HEK293 (cell line): ENCODE measurements around the gene BRD2.

Experiments used
- BCL11A ChIP-seq: fragments of 450-650 bp; formaldehyde crosslinking; IDR thresholded peaks from 2 replicates; pipeline ENCODE4 v1.5.1; 2016; ENCODE audit warnings: low read depth, missing biosample characterization, missing genetic modification characterization
- SALL2 ChIP-seq: fragments of 450-650 bp; formaldehyde crosslinking; IDR thresholded peaks from 2 replicates; pipeline ENCODE4 v1.5.0; 2017; ENCODE audit warnings: missing biosample characterization, mild to moderate bottlenecking, missing genetic modification characterization, borderline replicate concordance
- SCRT2 ChIP-seq: fragments of 450-650 bp; formaldehyde crosslinking; IDR thresholded peaks from 2 replicates; pipeline ENCODE4 v1.5.1; 2016; ENCODE audit warnings: missing biosample characterization, missing genetic modification characterization
- TRIM28 ChIP-seq: IDR thresholded peaks from 2 replicates; pipeline ENCODE4 v1.6.1; 2011; ENCODE audit warnings: low read length, control low read depth, borderline replicate concordance
- YY2 ChIP-seq: fragments of 450-650 bp; formaldehyde crosslinking; IDR thresholded peaks from 2 replicates; pipeline ENCODE4 v1.5.1; 2016; ENCODE audit warnings: missing biosample characterization, missing genetic modification characterization
- ZNF121 ChIP-seq: fragments of 450-650 bp; formaldehyde crosslinking; IDR thresholded peaks from 2 replicates; pipeline ENCODE4 v1.5.1; 2016; ENCODE audit warnings: missing biosample characterization, missing genetic modification characterization
- ZNF132 ChIP-seq: fragments of 450-650 bp; formaldehyde crosslinking; IDR thresholded peaks from 2 replicates; pipeline ENCODE4 v1.5.1; 2017; ENCODE audit warnings: missing biosample characterization, missing genetic modification characterization, borderline replicate concordance
- ZNF155 ChIP-seq: fragments of 450-650 bp; formaldehyde crosslinking; IDR thresholded peaks from 2 replicates; pipeline ENCODE4 v1.5.1; 2016; ENCODE audit warnings: missing biosample characterization, missing genetic modification characterization
- ZNF169 ChIP-seq: fragments of 450-650 bp; formaldehyde crosslinking; IDR thresholded peaks from 2 replicates; pipeline ENCODE4 v1.5.1; 2016; ENCODE audit warnings: missing biosample characterization, missing genetic modification characterization
- ZNF248 ChIP-seq: fragments of 450-650 bp; formaldehyde crosslinking; IDR thresholded peaks from 2 replicates; pipeline ENCODE4 v1.5.1; 2017; ENCODE audit warnings: missing biosample characterization, missing genetic modification characterization
- ZNF416 ChIP-seq: fragments of 450-650 bp; formaldehyde crosslinking; IDR thresholded peaks from 2 replicates; pipeline ENCODE4 v1.5.1; 2016; ENCODE audit warnings: missing biosample characterization, missing genetic modification characterization
- ZNF561 ChIP-seq: fragments of 450-650 bp; IDR thresholded peaks from 2 replicates; pipeline ENCODE4 v1.5.1; 2018; ENCODE audit warnings: missing biosample characterization, missing genetic modification characterization, borderline replicate concordance
- ZNF585B ChIP-seq: fragments of 450-650 bp; formaldehyde crosslinking; IDR thresholded peaks from 2 replicates; pipeline ENCODE4 v1.5.1; 2016; ENCODE audit warnings: missing biosample characterization, missing genetic modification characterization
- ZNF610 ChIP-seq: fragments of 450-650 bp; formaldehyde crosslinking; IDR thresholded peaks from 2 replicates; pipeline ENCODE4 v1.5.1; 2016; ENCODE audit warnings: missing biosample characterization, missing genetic modification characterization, borderline replicate concordance
- ZNF664 ChIP-seq: fragments of 450-650 bp; formaldehyde crosslinking; IDR thresholded peaks from 2 replicates; pipeline ENCODE4 v1.5.1; 2016; ENCODE audit warnings: missing biosample characterization, missing genetic modification characterization
- ZNF707 ChIP-seq: fragments of 450-650 bp; formaldehyde crosslinking; IDR thresholded peaks from 2 replicates; pipeline ENCODE4 v1.5.1; 2016; ENCODE audit warnings: missing biosample characterization, missing genetic modification characterization
- ZNF76 ChIP-seq: fragments of 450-650 bp; formaldehyde crosslinking; IDR thresholded peaks from 2 replicates; pipeline ENCODE4; 2016; ENCODE audit warnings: low read depth, missing biosample characterization, missing genetic modification characterization, borderline replicate concordance
- ZNF777 ChIP-seq: fragments of 450-650 bp; formaldehyde crosslinking; IDR thresholded peaks from 2 replicates; pipeline ENCODE4 v1.5.1; 2017; ENCODE audit warnings: missing biosample characterization, missing genetic modification characterization, borderline replicate concordance
- TF ChIP-seq, protein P1 (sequence below): fragments of 450-650 bp; formaldehyde crosslinking; IDR thresholded peaks from 2 replicates; pipeline ENCODE4 v1.5.1; 2016; ENCODE audit warnings: missing biosample characterization, missing genetic modification characterization
- TF ChIP-seq, protein P2 (sequence below): fragments of 450-650 bp; formaldehyde crosslinking; IDR thresholded peaks from 2 replicates; pipeline ENCODE4 v1.5.1; 2016; ENCODE audit warnings: missing biosample characterization, missing genetic modification characterization
- TF ChIP-seq, protein P3 (sequence below): fragments of 450-650 bp; formaldehyde crosslinking; optimal IDR thresholded peaks from 2 replicates; pipeline ENCODE3; 2016; ENCODE audit warnings: missing biosample characterization, mild to moderate bottlenecking, missing genetic modification characterization
- TF ChIP-seq, protein P4 (sequence below): fragments of 450-650 bp; formaldehyde crosslinking; IDR thresholded peaks from 2 replicates; pipeline ENCODE4 v1.5.1; 2016; ENCODE audit warnings: missing biosample characterization, missing genetic modification characterization
- TF ChIP-seq, protein P5 (sequence below): fragments of 450-650 bp; formaldehyde crosslinking; IDR thresholded peaks from 2 replicates; pipeline ENCODE4 v1.5.1; 2016; ENCODE audit warnings: missing biosample characterization, missing genetic modification characterization
- TF ChIP-seq, protein P6 (sequence below): fragments of 450-650 bp; formaldehyde crosslinking; IDR thresholded peaks from 2 replicates; pipeline ENCODE4 v1.5.1; 2016; ENCODE audit warnings: missing biosample characterization, missing genetic modification characterization, borderline replicate concordance
- TF ChIP-seq, protein P7 (sequence below): fragments of 450-650 bp; formaldehyde crosslinking; IDR thresholded peaks from 2 replicates; pipeline ENCODE4 v1.5.1; 2017; ENCODE audit warnings: missing biosample characterization, missing genetic modification characterization
- TF ChIP-seq, protein P8 (sequence below): fragments of 450-650 bp; formaldehyde crosslinking; IDR thresholded peaks from 2 replicates; pipeline ENCODE4 v1.5.1; 2016; ENCODE audit warnings: missing biosample characterization, missing genetic modification characterization

The BRD2 gene

DNA sequence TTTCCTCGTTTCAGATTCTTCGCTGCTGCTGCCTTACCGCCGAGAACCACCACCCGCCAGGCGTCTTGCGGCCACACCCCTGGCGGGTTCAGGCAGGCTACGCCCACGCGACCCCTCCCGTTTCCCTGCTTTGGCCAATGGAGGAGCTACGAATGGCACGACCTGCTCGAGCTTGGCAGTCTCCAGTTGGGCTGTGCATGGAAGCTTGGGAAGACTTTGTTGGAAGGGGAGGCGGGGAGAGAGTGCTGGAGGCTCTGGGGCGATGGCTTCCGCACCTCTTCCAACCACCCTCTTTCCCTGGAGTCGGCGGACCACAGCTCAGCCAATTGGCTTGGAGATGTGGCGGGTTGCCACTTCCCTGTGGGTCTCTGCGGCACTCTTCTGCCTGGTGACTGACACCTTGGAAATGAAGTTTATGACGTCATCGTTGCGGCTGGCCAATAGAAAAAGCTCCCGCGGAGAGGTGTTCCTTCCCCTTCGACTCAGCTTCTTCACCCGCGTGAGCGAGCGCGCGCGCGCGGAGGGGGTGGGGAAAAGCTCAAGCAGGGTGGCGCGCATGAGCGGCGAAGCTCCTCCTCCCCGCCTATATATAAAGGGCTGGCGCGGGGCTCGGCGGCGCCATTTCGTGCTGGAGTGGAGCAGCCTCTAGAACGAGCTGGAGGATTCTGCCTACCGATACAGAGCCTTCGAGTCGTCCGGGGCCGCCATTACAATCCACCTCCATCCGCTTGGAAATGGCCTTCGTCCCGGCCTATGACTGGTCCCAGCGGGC, 3.4 kb downstream of the BRD2 start (continued):
- TF ChIP-seq, protein P1, sequence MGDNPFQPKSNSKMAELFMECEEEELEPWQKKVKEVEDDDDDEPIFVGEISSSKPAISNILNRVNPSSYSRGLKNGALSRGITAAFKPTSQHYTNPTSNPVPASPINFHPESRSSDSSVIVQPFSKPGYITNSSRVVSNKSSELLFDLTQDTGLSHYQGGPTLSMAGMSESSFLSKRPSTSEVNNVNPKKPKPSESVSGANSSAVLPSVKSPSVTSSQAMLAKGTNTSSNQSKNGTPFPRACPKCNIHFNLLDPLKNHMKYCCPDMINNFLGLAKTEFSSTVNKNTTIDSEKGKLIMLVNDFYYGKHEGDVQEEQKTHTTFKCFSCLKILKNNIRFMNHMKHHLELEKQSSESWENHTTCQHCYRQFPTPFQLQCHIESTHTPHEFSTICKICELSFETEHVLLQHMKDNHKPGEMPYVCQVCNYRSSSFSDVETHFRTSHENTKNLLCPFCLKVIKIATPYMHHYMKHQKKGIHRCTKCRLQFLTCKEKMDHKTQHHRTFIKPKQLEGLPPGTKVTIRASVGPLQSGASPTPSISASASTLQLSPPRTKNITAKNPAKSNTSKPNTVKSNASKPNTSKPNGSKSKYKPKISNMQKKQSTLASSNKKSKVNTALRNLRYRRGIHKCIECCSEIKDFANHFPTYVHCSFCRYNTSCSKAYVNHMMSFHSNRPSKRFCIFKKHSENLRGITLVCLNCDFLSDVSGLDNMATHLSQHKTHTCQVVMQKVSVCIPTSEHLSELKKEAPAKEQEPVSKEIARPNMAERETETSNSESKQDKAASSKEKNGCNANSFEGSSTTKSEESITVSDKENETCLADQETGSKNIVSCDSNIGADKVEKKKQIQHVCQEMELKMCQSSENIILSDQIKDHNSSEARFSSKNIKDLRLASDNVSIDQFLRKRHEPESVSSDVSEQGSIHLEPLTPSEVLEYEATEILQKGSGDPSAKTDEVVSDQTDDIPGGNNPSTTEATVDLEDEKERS (tag by site-specific recombination): no peak
- TF ChIP-seq ZNF416 (tag by site-specific recombination) (no peak), ZNF248 (tag by site-specific recombination) (no peak), ZNF707 (no peak), ZNF610 (tag by site-specific recombination) (peak; percentile 39; the same call in 1 of the 2 replicates), ZNF121 (tag by site-specific recombination) (no peak), ZNF169 (tag by site-specific recombination) (0 out of 2 replicates have a peak, but pooled peaks have one; percentile 52), ZNF664 (tag by site-specific recombination) (0 out of 2 replicates have a peak, but pooled peaks have one; percentile 24), BCL11A (tag by site-specific recombination) (0 out of 2 replicates have a peak, but pooled peaks have one; percentile 39), ZNF76 (tag by site-specific recombination) (peak; percentile 57; the same call in 1 of the 2 replicates), ZNF155 (no peak), ZNF585B (tag by site-specific recombination) (no peak), ZNF561 (tag by site-specific recombination) (no peak), SALL2 (tag by site-specific recombination) (no peak; the same call in 1 of the 2 replicates), TRIM28 (0 out of 2 replicates have a peak, but pooled peaks have one; percentile 49), YY2 (tag by site-specific recombination) (peak; percentile 93), SCRT2 (tag by site-specific recombination) (no peak), ZNF132 (no peak), ZNF777 (tag by site-specific recombination) (0 out of 2 replicates have a peak, but pooled peaks have one; percentile 23)
- TF ChIP-seq, protein P2, sequence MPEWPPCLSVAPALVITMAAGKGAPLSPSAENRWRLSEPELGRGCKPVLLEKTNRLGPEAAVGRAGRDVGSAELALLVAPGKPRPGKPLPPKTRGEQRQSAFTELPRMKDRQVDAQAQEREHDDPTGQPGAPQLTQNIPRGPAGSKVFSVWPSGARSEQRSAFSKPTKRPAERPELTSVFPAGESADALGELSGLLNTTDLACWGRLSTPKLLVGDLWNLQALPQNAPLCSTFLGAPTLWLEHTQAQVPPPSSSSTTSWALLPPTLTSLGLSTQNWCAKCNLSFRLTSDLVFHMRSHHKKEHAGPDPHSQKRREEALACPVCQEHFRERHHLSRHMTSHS (tag by site-specific recombination): no peak
- TF ChIP-seq, protein P3, sequence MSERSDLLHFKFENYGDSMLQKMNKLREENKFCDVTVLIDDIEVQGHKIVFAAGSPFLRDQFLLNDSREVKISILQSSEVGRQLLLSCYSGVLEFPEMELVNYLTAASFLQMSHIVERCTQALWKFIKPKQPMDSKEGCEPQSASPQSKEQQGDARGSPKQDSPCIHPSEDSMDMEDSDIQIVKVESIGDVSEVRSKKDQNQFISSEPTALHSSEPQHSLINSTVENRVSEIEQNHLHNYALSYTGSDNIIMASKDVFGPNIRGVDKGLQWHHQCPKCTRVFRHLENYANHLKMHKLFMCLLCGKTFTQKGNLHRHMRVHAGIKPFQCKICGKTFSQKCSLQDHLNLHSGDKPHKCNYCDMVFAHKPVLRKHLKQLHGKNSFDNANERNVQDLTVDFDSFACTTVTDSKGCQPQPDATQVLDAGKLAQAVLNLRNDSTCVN (tag by site-specific recombination): peak; percentile 94
- TF ChIP-seq, protein P4, sequence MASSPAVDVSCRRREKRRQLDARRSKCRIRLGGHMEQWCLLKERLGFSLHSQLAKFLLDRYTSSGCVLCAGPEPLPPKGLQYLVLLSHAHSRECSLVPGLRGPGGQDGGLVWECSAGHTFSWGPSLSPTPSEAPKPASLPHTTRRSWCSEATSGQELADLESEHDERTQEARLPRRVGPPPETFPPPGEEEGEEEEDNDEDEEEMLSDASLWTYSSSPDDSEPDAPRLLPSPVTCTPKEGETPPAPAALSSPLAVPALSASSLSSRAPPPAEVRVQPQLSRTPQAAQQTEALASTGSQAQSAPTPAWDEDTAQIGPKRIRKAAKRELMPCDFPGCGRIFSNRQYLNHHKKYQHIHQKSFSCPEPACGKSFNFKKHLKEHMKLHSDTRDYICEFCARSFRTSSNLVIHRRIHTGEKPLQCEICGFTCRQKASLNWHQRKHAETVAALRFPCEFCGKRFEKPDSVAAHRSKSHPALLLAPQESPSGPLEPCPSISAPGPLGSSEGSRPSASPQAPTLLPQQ (tag by site-specific recombination): peak; percentile 77
- TF ChIP-seq, protein P5, sequence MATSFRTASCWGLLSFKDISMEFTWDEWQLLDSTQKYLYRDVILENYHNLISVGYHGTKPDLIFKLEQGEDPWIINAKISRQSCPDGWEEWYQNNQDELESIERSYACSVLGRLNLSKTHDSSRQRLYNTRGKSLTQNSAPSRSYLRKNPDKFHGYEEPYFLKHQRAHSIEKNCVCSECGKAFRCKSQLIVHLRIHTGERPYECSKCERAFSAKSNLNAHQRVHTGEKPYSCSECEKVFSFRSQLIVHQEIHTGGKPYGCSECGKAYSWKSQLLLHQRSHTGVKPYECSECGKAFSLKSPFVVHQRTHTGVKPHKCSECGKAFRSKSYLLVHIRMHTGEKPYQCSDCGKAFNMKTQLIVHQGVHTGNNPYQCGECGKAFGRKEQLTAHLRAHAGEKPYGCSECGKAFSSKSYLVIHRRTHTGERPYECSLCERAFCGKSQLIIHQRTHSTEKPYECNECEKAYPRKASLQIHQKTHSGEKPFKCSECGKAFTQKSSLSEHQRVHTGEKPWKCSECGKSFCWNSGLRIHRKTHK (tag by site-specific recombination): no peak
- TF ChIP-seq, protein P6, sequence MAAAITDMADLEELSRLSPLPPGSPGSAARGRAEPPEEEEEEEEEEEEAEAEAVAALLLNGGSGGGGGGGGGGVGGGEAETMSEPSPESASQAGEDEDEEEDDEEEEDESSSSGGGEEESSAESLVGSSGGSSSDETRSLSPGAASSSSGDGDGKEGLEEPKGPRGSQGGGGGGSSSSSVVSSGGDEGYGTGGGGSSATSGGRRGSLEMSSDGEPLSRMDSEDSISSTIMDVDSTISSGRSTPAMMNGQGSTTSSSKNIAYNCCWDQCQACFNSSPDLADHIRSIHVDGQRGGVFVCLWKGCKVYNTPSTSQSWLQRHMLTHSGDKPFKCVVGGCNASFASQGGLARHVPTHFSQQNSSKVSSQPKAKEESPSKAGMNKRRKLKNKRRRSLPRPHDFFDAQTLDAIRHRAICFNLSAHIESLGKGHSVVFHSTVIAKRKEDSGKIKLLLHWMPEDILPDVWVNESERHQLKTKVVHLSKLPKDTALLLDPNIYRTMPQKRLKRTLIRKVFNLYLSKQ: peak; percentile 34; the same call in 1 of the 2 replicates
- TF ChIP-seq, protein P7, sequence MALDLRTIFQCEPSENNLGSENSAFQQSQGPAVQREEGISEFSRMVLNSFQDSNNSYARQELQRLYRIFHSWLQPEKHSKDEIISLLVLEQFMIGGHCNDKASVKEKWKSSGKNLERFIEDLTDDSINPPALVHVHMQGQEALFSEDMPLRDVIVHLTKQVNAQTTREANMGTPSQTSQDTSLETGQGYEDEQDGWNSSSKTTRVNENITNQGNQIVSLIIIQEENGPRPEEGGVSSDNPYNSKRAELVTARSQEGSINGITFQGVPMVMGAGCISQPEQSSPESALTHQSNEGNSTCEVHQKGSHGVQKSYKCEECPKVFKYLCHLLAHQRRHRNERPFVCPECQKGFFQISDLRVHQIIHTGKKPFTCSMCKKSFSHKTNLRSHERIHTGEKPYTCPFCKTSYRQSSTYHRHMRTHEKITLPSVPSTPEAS (tag by site-specific recombination): 0 out of 2 replicates have a peak, but pooled peaks have one; percentile 12
- TF ChIP-seq, protein P8, sequence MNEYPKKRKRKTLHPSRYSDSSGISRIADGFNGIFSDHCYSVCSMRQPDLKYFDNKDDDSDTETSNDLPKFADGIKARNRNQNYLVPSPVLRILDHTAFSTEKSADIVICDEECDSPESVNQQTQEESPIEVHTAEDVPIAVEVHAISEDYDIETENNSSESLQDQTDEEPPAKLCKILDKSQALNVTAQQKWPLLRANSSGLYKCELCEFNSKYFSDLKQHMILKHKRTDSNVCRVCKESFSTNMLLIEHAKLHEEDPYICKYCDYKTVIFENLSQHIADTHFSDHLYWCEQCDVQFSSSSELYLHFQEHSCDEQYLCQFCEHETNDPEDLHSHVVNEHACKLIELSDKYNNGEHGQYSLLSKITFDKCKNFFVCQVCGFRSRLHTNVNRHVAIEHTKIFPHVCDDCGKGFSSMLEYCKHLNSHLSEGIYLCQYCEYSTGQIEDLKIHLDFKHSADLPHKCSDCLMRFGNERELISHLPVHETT (tag by site-specific recombination): peak; percentile 77; the same call in 1 of the 2 replicates
